Esophagus muscularis mucosa (tissue), 3 donors: Measurements from ENCODE around the gene GPRIN2.

ENCODE experiments used
- POLR2A ChIP-seq: fragments of 450-650 bp; IDR thresholded peaks from one replicate; pipeline ENCODE4 v1.6.1; 2017; ENCODE audit warnings: antibody characterized with exemption, moderate library complexity, mild to moderate bottlenecking, low read depth
- TF ChIP-seq, protein P1 (sequence below), 3 experiments: fragments of 200-600 bp in 2 of 3; fragments of 450-650 bp in 1 of 3; sonication (generic) in 2 of 3; IDR thresholded peaks; one replicate each; pipeline ENCODE4 v1.5.1; 2017 to 2019; ENCODE audit warnings: antibody characterized with exemption in 3 of 3, mild to moderate bottlenecking in 2 of 3, moderate library complexity in 1 of 3

DNA sequence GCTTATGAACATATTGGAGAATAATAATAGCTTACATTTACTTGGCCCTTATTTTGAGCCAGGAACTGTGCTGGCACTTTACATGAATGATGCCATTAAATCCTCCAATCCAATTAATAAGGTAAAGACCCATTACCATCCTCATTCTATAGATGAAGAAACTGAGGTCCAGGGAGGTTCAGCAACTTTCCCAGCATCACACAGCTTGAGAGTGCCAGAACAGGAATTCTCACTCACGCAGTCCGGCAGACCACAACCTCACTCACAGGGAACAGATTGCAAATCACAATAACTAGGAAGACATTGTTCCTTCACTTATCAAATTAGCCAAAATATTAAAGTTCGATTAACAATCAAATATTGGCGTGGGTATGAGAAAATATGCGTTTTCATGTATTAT, 18.3 kb downstream of the GPRIN2 start:
- TF ChIP-seq, protein P1, sequence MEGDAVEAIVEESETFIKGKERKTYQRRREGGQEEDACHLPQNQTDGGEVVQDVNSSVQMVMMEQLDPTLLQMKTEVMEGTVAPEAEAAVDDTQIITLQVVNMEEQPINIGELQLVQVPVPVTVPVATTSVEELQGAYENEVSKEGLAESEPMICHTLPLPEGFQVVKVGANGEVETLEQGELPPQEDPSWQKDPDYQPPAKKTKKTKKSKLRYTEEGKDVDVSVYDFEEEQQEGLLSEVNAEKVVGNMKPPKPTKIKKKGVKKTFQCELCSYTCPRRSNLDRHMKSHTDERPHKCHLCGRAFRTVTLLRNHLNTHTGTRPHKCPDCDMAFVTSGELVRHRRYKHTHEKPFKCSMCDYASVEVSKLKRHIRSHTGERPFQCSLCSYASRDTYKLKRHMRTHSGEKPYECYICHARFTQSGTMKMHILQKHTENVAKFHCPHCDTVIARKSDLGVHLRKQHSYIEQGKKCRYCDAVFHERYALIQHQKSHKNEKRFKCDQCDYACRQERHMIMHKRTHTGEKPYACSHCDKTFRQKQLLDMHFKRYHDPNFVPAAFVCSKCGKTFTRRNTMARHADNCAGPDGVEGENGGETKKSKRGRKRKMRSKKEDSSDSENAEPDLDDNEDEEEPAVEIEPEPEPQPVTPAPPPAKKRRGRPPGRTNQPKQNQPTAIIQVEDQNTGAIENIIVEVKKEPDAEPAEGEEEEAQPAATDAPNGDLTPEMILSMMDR (IDR thresholded peaks at IDR 0.05) = no peak
- TF ChIP-seq POLR2A = no peak
